H54 (cell line): ENCODE data around the gene ENO2.
"Not testable (repeated sequence)": the region's sequence is repeated elsewhere in the genome, so short reads cannot be mapped to it uniquely, and the experiment has no call there.

ENCODE experiments used
- DNase-seq: peaks from one replicate; pipeline ENCODE4 v3.0.0; 2011; ENCODE audit warnings: low spot score, mixed read lengths; ENCODE audit not compliant: insufficient read length
- FAIRE-seq: peaks from 3 replicates; lab custom pipeline; 2011; peaks lifted over from hg19 to GRCh38; lab: Jason Lieb, UNC
- POLR2A ChIP-seq: IDR thresholded peaks from 2 replicates; pipeline ENCODE4 v1.6.1; 2011; ENCODE audit warnings: low read depth, mild to moderate bottlenecking, low read length

ENO2 gene

GRCh38 chr12:6873094-6874014, 41.0 kb upstream of the ENO2 start, which contains the start of gene SPSB2:
Gene SPSB2, minus strand, starts transcription at chr12:6873303. Its CDS starts 402 bp downstream, at chr12:6872901.
- TF ChIP-seq POLR2A = peak; percentile 60
- FAIRE-seq (no peak), DNase-seq (peak; percentile 87)

GRCh38 chr12:6874015-6874368, 40.4 kb upstream of the ENO2 start:
- FAIRE-seq = not testable (repeated sequence)

GRCh38 chr12:6879824-6880223, 34.6 kb upstream of the ENO2 start:
- not testable (repeated sequence) for DNase-seq, FAIRE-seq

More at GRCh38 chr12:6874015-6874368, 40.4 kb upstream of the ENO2 start:
- DNase-seq = not testable (repeated sequence)

GRCh38 chr12:6883252-6883651, 31.1 kb upstream of the ENO2 start:
- FAIRE-seq (no peak), DNase-seq (no peak)
- no peak for TF ChIP-seq POLR2A

- no peak for FAIRE-seq
- no peak for TF ChIP-seq POLR2A
Measured at GRCh38 chr12:6883683-6884082, 30.7 kb upstream of the ENO2 start.

GRCh38 chr12:6884539-6884938, 29.8 kb upstream of the ENO2 start:
- DNase-seq = no peak
- no peak for FAIRE-seq
- no peak for TF ChIP-seq POLR2A

More at GRCh38 chr12:6883683-6884082, 30.7 kb upstream of the ENO2 start:
- no peak for DNase-seq

- not testable (repeated sequence) for FAIRE-seq, DNase-seq
Measured at GRCh38 chr12:6886206-6886999, 28.0 kb upstream of the ENO2 start.

- FAIRE-seq (no peak), DNase-seq (no peak)
- no peak for TF ChIP-seq POLR2A
Measured at GRCh38 chr12:6887460-6887859, 26.9 kb upstream of the ENO2 start.

- TF ChIP-seq POLR2A = no peak
Measured at GRCh38 chr12:6888360-6888759, 26.0 kb upstream of the ENO2 start.

GRCh38 chr12:6888794-6889193, 25.6 kb upstream of the ENO2 start:
- not testable (repeated sequence) for FAIRE-seq

More at GRCh38 chr12:6888360-6888759, 26.0 kb upstream of the ENO2 start:
- DNase-seq (no peak), FAIRE-seq (no peak)

GRCh38 chr12:6889775-6890573, 24.4 kb upstream of the ENO2 start:
- FAIRE-seq, DNase-seq: not testable (repeated sequence)

More at GRCh38 chr12:6888794-6889193, 25.6 kb upstream of the ENO2 start:
- not testable (repeated sequence) for DNase-seq

GRCh38 chr12:6890789-6891645, 23.4 kb upstream of the ENO2 start:
- DNase-seq (peak; percentile 92), FAIRE-seq (no peak)
- peak; percentile 44 for TF ChIP-seq POLR2A

GRCh38 chr12:6891646-6892001, 22.8 kb upstream of the ENO2 start:
- FAIRE-seq (no peak), DNase-seq (no peak)
- no peak for TF ChIP-seq POLR2A

- DNase-seq, FAIRE-seq: not testable (repeated sequence)
Measured at GRCh38 chr12:6892683-6893082, 21.7 kb upstream of the ENO2 start.
